Omental fat pad (tissue), 4 donors: ENCODE measurements around the gene SRSF5. TPM values are rescaled to one million over a fixed set of nuclear protein-coding genes. Genes with fewer than 3 reads are reported as not detected.

Source experiments
- ATAC-seq: fragments of 150-250 bp; one replicate; pipeline ENCODE4 v1.9.1; 2016; ENCODE audit warnings: mild to moderate bottlenecking, moderate library complexity; ENCODE audit not compliant: low FRiP score
- DNase-seq: peaks from one replicate; pipeline ENCODE4 v3.0.0-alpha.2; 2019; ENCODE audit warnings: low spot score
- CTCF ChIP-seq, 3 donors: fragments of 450-650 bp; IDR thresholded peaks; one replicate each; pipeline ENCODE4 v1.5.1; 2016 to 2017; ENCODE audit warnings: antibody characterized with exemption in 3 of 3, mild to moderate bottlenecking in 3 of 3, moderate library complexity in 2 of 3
- small RNA-seq: library from RNA; depleted of rRNA; stranded (forward); fragments of <200 nt; gene quantifications from one replicate; pipeline ENCODE3, GENCODE V24; 2016
- total RNA-seq, 4 donors: library from RNA; depleted of rRNA; stranded (reverse); fragments of >200 nt; gene quantifications; one replicate each; pipeline ENCODE4 v1.1.0, GENCODE V29; 2016

The SRSF5 gene
- total RNA-seq, 4 donors from 2014 or later, result 198 to 421 (median 367) TPM

- no peak for TF ChIP-seq CTCF (IDR thresholded peaks at IDR 0.05)
- no peak for ATAC-seq
- no peak for DNase-seq
Measured at GRCh38 chr14:69814397-69814796, 47.5 kb downstream of the SRSF5 start.

DNA sequence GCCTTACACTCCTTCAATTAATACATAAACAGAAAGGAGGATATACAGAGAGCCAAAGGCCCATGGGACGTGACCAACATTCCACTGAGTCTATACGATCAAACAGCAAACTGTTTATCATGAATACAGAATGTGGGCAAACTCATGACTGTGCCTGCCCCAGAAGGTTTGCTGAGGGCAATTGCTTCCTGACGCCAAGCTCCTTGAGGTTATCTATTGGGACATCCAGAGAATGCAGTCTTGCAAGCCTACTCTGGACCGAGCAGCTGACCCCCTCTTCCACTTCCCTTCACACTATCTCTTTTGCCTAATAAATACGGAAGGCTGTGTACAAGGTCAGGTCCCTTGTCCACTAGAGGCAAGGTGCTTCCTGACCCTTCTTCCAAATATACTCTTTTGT is 48.6 kb downstream of the SRSF5 start:
- ATAC-seq, result no peak
- DNase-seq, result no peak
- TF ChIP-seq CTCF (IDR thresholded peaks at IDR 0.05), result no peak

DNA sequence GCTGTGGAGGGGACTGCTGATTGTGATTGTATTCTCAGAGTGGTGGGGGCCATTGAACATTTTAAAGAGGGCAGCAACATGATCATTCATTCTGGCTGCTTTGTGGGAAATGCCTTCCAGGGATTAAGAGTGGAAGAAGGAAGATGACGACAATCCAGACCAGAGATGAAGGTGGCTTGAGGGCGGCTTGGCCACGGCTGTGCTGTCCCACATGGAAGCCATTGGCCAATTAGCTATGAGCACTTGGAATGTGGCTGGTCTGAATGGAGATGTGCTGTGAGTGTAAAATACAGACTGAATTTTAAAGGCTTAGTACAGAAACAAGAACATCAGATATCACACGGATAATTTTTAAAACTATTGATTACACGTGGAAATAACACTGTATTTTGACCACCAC is 49.3 kb downstream of the SRSF5 start:
- DNase-seq (no peak), ATAC-seq (no peak)
- no peak for TF ChIP-seq CTCF (IDR thresholded peaks at IDR 0.05)

DNA sequence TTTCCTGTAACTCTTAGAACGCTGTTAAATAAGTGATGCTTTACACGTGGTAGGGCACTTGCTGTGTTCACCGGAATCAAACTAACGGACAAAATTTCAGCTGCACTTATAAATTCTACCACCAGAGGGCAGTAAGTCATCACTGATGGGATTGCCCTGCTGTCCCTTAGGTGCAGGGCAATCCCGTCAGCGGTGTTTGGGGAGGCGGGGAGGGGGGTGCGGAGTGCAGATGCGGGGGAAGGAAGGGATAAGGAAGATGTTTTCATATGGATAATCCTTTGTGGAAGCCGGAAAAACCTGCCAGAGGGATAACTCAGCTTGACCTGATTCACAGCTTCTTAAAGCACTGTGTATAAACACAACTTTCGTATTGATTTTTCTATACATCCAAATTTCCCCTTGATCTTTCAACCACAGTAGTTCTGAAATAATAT is 51.8 kb downstream of the SRSF5 start:
- no peak for DNase-seq
- TF ChIP-seq CTCF (IDR thresholded peaks at IDR 0.05), result peak in 2 of 3 donors; percentile 63 to 78
- peak; percentile 48 for ATAC-seq

DNA sequence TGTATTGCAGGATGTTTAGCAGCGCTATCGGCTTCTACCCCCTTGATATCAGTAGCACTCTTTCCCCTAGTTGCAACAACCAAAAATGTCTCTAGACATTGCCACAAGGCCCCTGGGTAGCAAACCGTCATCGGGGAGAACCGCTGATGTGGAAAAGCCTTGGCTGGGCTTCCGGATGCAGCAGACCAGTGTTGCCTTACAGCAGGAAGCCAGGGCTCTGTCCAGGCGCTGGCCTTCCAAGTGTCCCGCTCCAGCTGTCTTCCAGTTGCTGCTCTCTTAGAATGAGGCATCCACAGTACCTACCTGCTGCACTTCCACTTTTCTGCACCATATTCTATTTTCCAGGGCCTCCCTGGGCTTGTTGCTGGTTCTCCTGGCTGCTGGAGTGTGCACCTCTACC is 52.7 kb downstream of the SRSF5 start:
- no peak for ATAC-seq
- no peak for DNase-seq
- TF ChIP-seq CTCF (IDR thresholded peaks at IDR 0.05), result no peak

DNA sequence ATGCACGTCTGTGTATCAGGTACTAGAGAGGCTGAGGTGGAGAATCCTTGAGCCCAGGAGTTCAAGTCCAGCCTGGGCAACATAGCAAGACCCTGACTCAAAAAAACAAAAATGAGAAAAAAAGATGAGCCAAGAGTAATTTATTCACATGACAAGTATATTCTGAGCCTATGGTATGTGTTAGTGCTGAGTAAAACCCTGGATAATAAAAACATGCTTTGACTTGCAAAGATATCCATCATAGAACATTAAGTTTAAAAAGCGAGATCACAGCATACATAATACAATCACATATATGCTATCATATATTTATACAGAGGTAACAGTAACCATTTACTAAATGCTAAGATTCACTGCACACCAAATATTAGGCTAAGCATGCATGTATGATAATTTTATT is 54.0 kb downstream of the SRSF5 start:
- ATAC-seq (no peak), DNase-seq (no peak)
- no peak for TF ChIP-seq CTCF (IDR thresholded peaks at IDR 0.05)

Small RNAs within 50 kb of the gene (small RNA-seq; reads per million reads assigned to genes)
- not detected for gene RF00614

Other genes with a start within 250 kb of the SRSF5 start
- gene CCDC177, start 192.3 kb upstream of the SRSF5 start, total RNA-seq, result under 1 TPM in 1 of 4 donors, not detected in 3; 0.09 TPM
- gene SUSD6, start 155.5 kb upstream of the SRSF5 start, total RNA-seq, result 10 to 100 TPM; 31.1 to 73.3 (median 52.7) TPM
- gene SLC10A1, start 30.1 kb downstream of the SRSF5 start, total RNA-seq, result not detected
- gene SMOC1, start 112.3 kb downstream of the SRSF5 start, total RNA-seq, result 1 to 10 TPM in 3 of 4 donors, under 1 TPM in 1; 0.60 to 5.8 (median 1.2) TPM